ENCODE results near the gene HS6ST1. TPM values are rescaled to one million over a fixed set of nuclear protein-coding genes. Genes with fewer than 3 reads are reported as not detected.
"Not testable (repeated sequence)": the region's sequence is repeated elsewhere in the genome, so short reads cannot be mapped to it uniquely, and the experiment has no call there.

Gene HS6ST1
- total RNA-seq, 2 experiments from 2014 or later: 9.1 to 9.6 TPM

- H3K4me3 Mint-ChIP-seq; DNase-seq; H3K27me3 Mint-ChIP-seq; H3K4me1 Mint-ChIP-seq (ENCODE audit: low read depth); H3K9me3 Mint-ChIP-seq; H3K27ac Mint-ChIP-seq; H3K36me3 Mint-ChIP-seq; intact Hi-C loops (cut with micrococcal nuclease); POLR2A ChIA-PET; CTCF ChIA-PET: not testable (repeated sequence)
Measured at GRCh38 chr2:128267649-128268048, 51.0 kb downstream of the HS6ST1 start.

DNA sequence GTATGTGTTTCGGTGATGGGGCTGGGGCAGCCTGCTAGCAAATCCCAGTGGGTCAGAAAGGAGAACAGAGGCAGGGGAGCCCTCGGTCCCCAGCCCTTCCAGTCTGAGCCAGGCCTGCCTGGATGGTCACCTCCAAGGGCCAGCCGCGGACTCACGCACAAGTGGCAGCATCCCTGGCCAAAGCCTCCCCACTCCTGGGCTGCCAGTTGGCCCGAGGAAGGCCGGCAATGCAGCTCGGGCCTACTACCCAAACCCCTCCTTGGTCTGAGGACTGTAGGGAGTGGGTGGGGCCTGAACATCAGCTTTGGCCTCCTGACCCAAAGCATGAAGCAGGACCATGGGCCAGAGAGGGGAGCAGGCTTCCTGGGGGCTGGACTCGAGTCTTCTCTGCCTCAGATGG lies 51.5 kb downstream of the HS6ST1 start:
- H3K4me1 Mint-ChIP-seq (ENCODE audit: low read depth); H3K4me3 Mint-ChIP-seq; H3K27me3 Mint-ChIP-seq; H3K36me3 Mint-ChIP-seq; H3K9me3 Mint-ChIP-seq; CTCF ChIA-PET; intact Hi-C loops (cut with micrococcal nuclease); DNase-seq; POLR2A ChIA-PET; H3K27ac Mint-ChIP-seq: not testable (repeated sequence)

DNA sequence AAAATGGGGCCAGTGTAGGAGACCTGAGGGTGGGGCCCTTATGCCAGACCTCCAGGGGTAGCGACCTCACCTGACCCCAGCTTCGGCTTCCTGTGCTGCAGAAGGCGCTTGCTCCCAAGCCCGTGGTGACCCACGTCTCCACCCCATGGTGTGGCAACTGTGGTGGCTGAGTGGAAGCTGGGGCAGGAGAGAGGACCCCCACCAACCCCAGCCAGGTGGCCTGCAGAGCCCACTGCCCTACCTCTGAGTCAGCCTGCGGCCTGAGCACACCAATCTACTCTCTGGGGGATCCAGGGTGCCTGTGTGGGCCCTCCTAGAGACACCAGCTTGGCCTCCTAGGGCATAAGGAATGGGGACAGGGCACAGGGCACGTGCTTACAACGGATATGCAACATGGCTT lies 52.2 kb downstream of the HS6ST1 start:
- not testable (repeated sequence) for H3K36me3 Mint-ChIP-seq

DNA sequence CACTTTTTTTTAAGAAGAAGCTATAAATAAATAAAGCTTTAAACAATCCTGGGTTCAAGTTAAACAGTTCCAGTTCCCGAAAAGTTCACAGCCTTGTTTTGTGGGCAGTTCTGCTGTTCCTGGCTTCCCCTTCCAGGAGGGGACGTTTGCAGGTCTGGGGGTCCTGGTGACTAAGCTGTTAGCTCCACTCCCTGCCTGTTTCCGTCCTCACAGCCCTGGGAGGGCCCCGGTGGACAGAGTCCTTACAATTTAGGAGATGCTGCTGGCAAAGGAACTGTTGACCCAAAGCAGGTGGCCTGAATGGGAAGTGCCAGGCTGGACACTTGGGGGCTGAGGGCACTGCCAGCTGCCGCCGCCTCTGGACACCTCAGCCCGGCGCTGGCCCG lies 53.1 kb downstream of the HS6ST1 start:
- H3K36me3 Mint-ChIP-seq; intact Hi-C loops (cut with micrococcal nuclease); POLR2A ChIA-PET; H3K27me3 Mint-ChIP-seq; H3K4me3 Mint-ChIP-seq; DNase-seq; H3K4me1 Mint-ChIP-seq (ENCODE audit: low read depth); H3K27ac Mint-ChIP-seq; H3K9me3 Mint-ChIP-seq: not testable (repeated sequence)
- CTCF ChIA-PET: interaction anchor here (0.6 kb wide), 1 partner anchor 201 kb away, joined by 3 read pairs; no protein-coding TSS in a partner anchor

More for the DNA sequence above, 52.2 kb downstream of the HS6ST1 start:
- DNase-seq; POLR2A ChIA-PET; H3K4me1 Mint-ChIP-seq (ENCODE audit: low read depth); H3K4me3 Mint-ChIP-seq; H3K27me3 Mint-ChIP-seq; H3K27ac Mint-ChIP-seq; intact Hi-C loops (cut with micrococcal nuclease); CTCF ChIA-PET; H3K9me3 Mint-ChIP-seq: not testable (repeated sequence)

GRCh38 chr2:128264881-128265607 lies 53.6 kb downstream of the HS6ST1 start:
- no peak overlapping the region for H3K4me3 Mint-ChIP-seq
- peaks cover 2% of the 10 kb centered on the region for H3K4me1 Mint-ChIP-seq (ENCODE audit: low read depth)
- intact Hi-C loops (cut with micrococcal nuclease): no loop called here
- no peaks in the 10 kb centered on the region for H3K27me3 Mint-ChIP-seq
- no peaks in the 10 kb centered on the region for H3K9me3 Mint-ChIP-seq
- no peak for DNase-seq
- POLR2A ChIA-PET: no interaction called here
- no peaks in the 10 kb centered on the region for H3K36me3 Mint-ChIP-seq
- no peak overlapping the region for H3K27ac Mint-ChIP-seq
- CTCF ChIA-PET: interaction anchor here (0.6 kb wide), 1 partner anchor 201 kb away, joined by 3 read pairs; no protein-coding TSS in a partner anchor

GRCh38 chr2:128263902-128264331 lies 54.8 kb downstream of the HS6ST1 start:
- no peak for DNase-seq
- POLR2A ChIA-PET: no interaction called here
- H3K4me3 Mint-ChIP-seq: no peak overlapping the region
- H3K36me3 Mint-ChIP-seq: no peaks in the 10 kb centered on the region
- peaks cover 2% of the 10 kb centered on the region for H3K4me1 Mint-ChIP-seq (ENCODE audit: low read depth)
- intact Hi-C loops (cut with micrococcal nuclease): no loop called here
- H3K27me3 Mint-ChIP-seq: no peaks in the 10 kb centered on the region
- no peak overlapping the region for H3K27ac Mint-ChIP-seq
- CTCF ChIA-PET: no interaction called here
- no peaks in the 10 kb centered on the region for H3K9me3 Mint-ChIP-seq

GRCh38 chr2:128262315-128263253 lies 56.1 kb downstream of the HS6ST1 start:
- Mint-ChIP-seq H3K27me3 (no peaks in the 10 kb centered on the region), H3K36me3 (no peaks in the 10 kb centered on the region), H3K4me3 (no peak overlapping the region), H3K27ac (no peak overlapping the region), H3K9me3 (no peaks in the 10 kb centered on the region), H3K4me1 (ENCODE audit: low read depth) (peaks cover 2% of the 10 kb centered on the region)
- intact Hi-C loops (cut with micrococcal nuclease): no loop called here
- no peak for DNase-seq
- CTCF ChIA-PET: no interaction called here
- POLR2A ChIA-PET: no interaction called here

DNA sequence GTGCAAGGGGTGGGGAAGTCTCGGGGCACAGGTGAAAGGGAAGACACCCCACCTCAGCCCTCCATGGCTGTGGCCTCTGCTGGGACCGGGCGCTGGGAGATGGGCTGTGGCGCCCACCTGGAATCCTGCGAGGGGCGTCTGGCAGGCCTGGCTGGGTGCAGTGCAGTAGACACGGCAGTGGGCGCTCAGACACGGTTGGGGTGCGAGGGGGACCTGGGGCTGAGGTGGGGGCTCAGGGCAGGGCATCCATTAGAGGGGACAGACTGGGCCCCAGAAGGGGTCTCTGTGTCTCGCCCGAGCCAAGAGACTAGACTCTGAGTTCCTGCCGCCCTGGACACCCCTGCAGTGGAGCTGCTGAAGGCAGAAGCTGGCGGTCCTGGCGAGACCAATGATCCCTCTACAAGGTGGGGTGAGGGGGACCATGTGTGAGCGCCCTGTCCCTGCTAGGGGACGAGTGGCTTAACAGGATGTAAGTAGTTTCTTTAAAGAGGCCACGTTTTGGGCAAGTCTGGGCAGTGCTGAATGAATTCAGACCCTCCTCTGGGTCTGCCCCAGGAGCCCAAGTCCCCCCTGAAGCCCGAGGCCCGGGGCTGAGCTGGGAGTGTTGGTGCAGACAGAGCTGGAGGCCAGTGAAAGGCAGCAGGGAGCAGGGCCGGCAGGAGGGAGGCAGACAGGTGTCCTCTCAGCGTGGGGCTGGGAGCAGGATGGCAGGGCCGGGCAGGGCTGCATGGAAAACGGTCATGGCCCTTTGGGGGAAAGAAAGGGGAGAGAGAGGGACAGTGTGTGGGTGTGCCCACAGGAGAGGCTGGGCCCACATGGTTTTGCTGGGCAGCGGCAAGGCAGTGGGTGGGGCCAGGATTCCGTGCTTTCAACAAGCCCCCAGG lies 57.2 kb downstream of the HS6ST1 start:
- ChIA-PET POLR2A (no interaction called here), CTCF (no interaction called here)
- Mint-ChIP-seq H3K4me1 (ENCODE audit: low read depth) (peaks cover 2% of the 10 kb centered on the region), H3K27me3 (no peaks in the 10 kb centered on the region), H3K36me3 (no peaks in the 10 kb centered on the region), H3K27ac (no peak overlapping the region), H3K9me3 (no peaks in the 10 kb centered on the region), H3K4me3 (no peak overlapping the region)
- intact Hi-C loops (cut with micrococcal nuclease): no loop called here
- no peak for DNase-seq

GRCh38 chr2:128260239-128261138 lies 58.2 kb downstream of the HS6ST1 start:
- Mint-ChIP-seq H3K4me1 (ENCODE audit: low read depth) (peaks cover 2% of the 10 kb centered on the region), H3K4me3 (no peak overlapping the region), H3K27ac (no peak overlapping the region), H3K36me3 (no peaks in the 10 kb centered on the region), H3K27me3 (peaks cover 2% of the 10 kb centered on the region), H3K9me3 (no peaks in the 10 kb centered on the region)
- ChIA-PET POLR2A (no interaction called here), CTCF (no interaction called here)
- no peak for DNase-seq
- intact Hi-C loops (cut with micrococcal nuclease): no loop called here

- Mint-ChIP-seq H3K4me3 (no peak overlapping the region), H3K36me3 (no peaks in the 10 kb centered on the region), H3K4me1 (ENCODE audit: low read depth) (no peaks in the 10 kb centered on the region), H3K27ac (no peak overlapping the region), H3K9me3 (no peaks in the 10 kb centered on the region), H3K27me3 (peaks cover 2% of the 10 kb centered on the region)
- CTCF ChIA-PET: no interaction called here
- POLR2A ChIA-PET: no interaction called here
- intact Hi-C loops (cut with micrococcal nuclease): no loop called here
- DNase-seq: no peak
Measured at GRCh38 chr2:128259585-128259984, 59.1 kb downstream of the HS6ST1 start.

- intact Hi-C loops (cut with micrococcal nuclease): no loop called here
- ChIA-PET POLR2A (no interaction called here), CTCF (no interaction called here)
- Mint-ChIP-seq H3K27me3 (peaks cover 2% of the 10 kb centered on the region), H3K9me3 (no peaks in the 10 kb centered on the region), H3K27ac (no peak overlapping the region), H3K4me3 (no peak overlapping the region), H3K4me1 (ENCODE audit: low read depth) (no peaks in the 10 kb centered on the region), H3K36me3 (no peaks in the 10 kb centered on the region)
- no peak for DNase-seq
Measured at GRCh38 chr2:128258218-128258617, 60.5 kb downstream of the HS6ST1 start.
